Testis (tissue), 3 donors: Measurements from ENCODE around the gene TFAP2D. TPM values are rescaled to one million over a fixed set of nuclear protein-coding genes. Genes with fewer than 3 reads are reported as not detected.

Experiments used
- DNase-seq: peaks from one replicate; pipeline ENCODE4 v3.0.0-alpha.2; 2019
- H3K27ac ChIP-seq, 2 donors: fragments of 200-600 bp; sonication (generic); one replicate each; pipeline ENCODE4 v1.5.1; 2019
- H3K27me3 ChIP-seq: fragments of 200-600 bp; sonication (generic); one replicate; pipeline ENCODE4 v1.5.1; 2019
- H3K36me3 ChIP-seq: fragments of 200-600 bp; sonication (generic); one replicate; pipeline ENCODE4 v1.5.1; 2017; ENCODE audit warnings: low read depth; ENCODE audit errors: missing control alignments
- H3K4me1 ChIP-seq: fragments of 200-600 bp; sonication (generic); one replicate; pipeline ENCODE4 v1.5.1; 2019
- H3K4me3 ChIP-seq, 2 donors: fragments of 200-600 bp; sonication (generic); one replicate each; pipeline ENCODE4 v1.5.1; 2017 to 2019
- H3K9me3 ChIP-seq: fragments of 200-600 bp; sonication (generic); one replicate; pipeline ENCODE4 v1.5.1; 2017
- CTCF ChIP-seq, 3 experiments: fragments of 450-650 bp in 2 of 3; fragments of 200-600 bp in 1 of 3; sonication (generic) in 1 of 3; IDR thresholded peaks; one replicate each; pipeline ENCODE4 v1.5.1; 2016 to 2019; ENCODE audit warnings: antibody characterized with exemption in 3 of 3, mild to moderate bottlenecking in 2 of 3, moderate library complexity in 1 of 3
- POLR2A ChIP-seq: fragments of 450-650 bp; IDR thresholded peaks from one replicate; pipeline ENCODE4 v1.6.1; 2017; ENCODE audit warnings: antibody characterized with exemption, mild to moderate bottlenecking, moderate library complexity
- WGBS, 2 donors: methylation state at CpG; one replicate each; pipeline ENCODE4 v1.1.5; 2018; 5-methylcytosine and 5-hydroxymethylcytosine counted together
- intact Hi-C: fragments of 100-400 bp; cut with DNase I; formaldehyde crosslinking; loops from one replicate; pipeline ENCODE4 v1.15.1; 2023; ENCODE audit warnings: low total_unique reads
- polyA plus RNA-seq: library from polyadenylated mRNA; stranded (reverse); fragments of 350-450 nt; fragmentation: Illumina TruSeq; extraction: RNeasy Lipid Tissue Mini Kit (QIAGEN cat#74804); gene quantifications from one replicate; pipeline ENCODE4 v1.2.3, GENCODE V29; 2014; ENCODE audit warnings: low read depth, low replicate concordance; ENCODE audit not compliant: insufficient read depth
- total RNA-seq, 2 donors: library from RNA; depleted of rRNA; stranded (reverse); fragments of >200 nt; gene quantifications; one replicate each; pipeline ENCODE4 v1.2.3, GENCODE V29; 2016

The TFAP2D gene
- total and polyA plus RNA-seq, 3 donors from 2014 or later, result not detected

- intact Hi-C loops, result no loop called here
- 3% methylated on average over 20 of the region's 20 CpGs for WGBS, 2 donors
- no peaks in the 10 kb centered on the region for H3K9me3 ChIP-seq
- H3K27ac ChIP-seq, result no peak overlapping the region
- H3K27me3 ChIP-seq, result peaks cover 5% of the 10 kb centered on the region
- no peak for DNase-seq
- H3K4me1 ChIP-seq, result peaks cover 3% of the 10 kb centered on the region
- no peak for TF ChIP-seq POLR2A
- TF ChIP-seq CTCF (IDR thresholded peaks at IDR 0.05), result no peak
- H3K4me3 ChIP-seq, result no peak overlapping the region
- no peaks in the 10 kb centered on the region for H3K36me3 ChIP-seq
Observed at GRCh38 chr6:50821441-50822077, 108.2 kb downstream of the TFAP2D start.

- no peaks in the 10 kb centered on the region for H3K36me3 ChIP-seq
- TF ChIP-seq CTCF (IDR thresholded peaks at IDR 0.05) (no peak), POLR2A (no peak)
- H3K4me1 ChIP-seq, result peaks cover 3% of the 10 kb centered on the region
- no peak overlapping the region for H3K4me3 ChIP-seq
- H3K27me3 ChIP-seq, result peaks cover 5% of the 10 kb centered on the region
- H3K9me3 ChIP-seq, result no peaks in the 10 kb centered on the region
- intact Hi-C loops, result no loop called here
- no peak overlapping the region for H3K27ac ChIP-seq
- no peak for DNase-seq
- 0 to 5% methylated on average over 6 of the region's 6 CpGs for WGBS, 2 donors
Observed at GRCh38 chr6:50822078-50822476, 108.8 kb downstream of the TFAP2D start.

Other genes with a start within 250 kb of the TFAP2D start
- gene TFAP2B, start 105.3 kb downstream of the TFAP2D start, total RNA-seq, result under 1 TPM; 0.19 to 0.24 TPM
- 0.63 TPM for gene TFAP2B, start 105.3 kb downstream of the TFAP2D start, polyA plus RNA-seq